T-cell (primary cell): ENCODE measurements around the gene POU2AF1. TPM values are rescaled to one million over a fixed set of nuclear protein-coding genes. Genes with fewer than 3 reads are reported as not detected.

Experiments used
- ATAC-seq, 4 experiments: fragments of 200-7000 bp in 3 of 4; fragments of 150-1000 bp in 1 of 4; cut with Tn5 transposase; replicated peaks in 1 of 4; 1 replicate in 3 of 4; 2 replicates in 1 of 4; pipeline ENCODE4 v1.10.0; 2021; ENCODE audit warnings: moderate library complexity in 3 of 4, mild to moderate bottlenecking in 2 of 4, moderate number of reproducible peaks in 1 of 4
- CTCF ChIA-PET, 2 donors: fragments of 300-600 bp; sonication (Branson Sonifier 250); formaldehyde crosslinking; loops; one replicate each; lab custom pipeline; 2022; ENCODE audit warnings: antibody characterized with exemption in 2 of 2; lab: Charles Lee
- POLR2A ChIA-PET, 2 donors: fragments of 300-600 bp; sonication (Branson Sonifier 250); formaldehyde crosslinking; loops; one replicate each; lab custom pipeline; 2022; ENCODE audit warnings: antibody characterized with exemption in 2 of 2; lab: Charles Lee
- DNase-seq, 35 experiments: peaks; one replicate each; pipeline versions ENCODE4 v3.0.0 to v3.0.0-alpha.2; 2013 to 2023
- H3K27ac ChIP-seq: one replicate; pipeline ENCODE4 v1.5.1; 2013; ENCODE audit warnings: low read length
- H3K27me3 ChIP-seq, 2 experiments: replicated peaks in 1 of 2; 1 replicate in 1 of 2; 2 replicates in 1 of 2; pipeline versions ENCODE4 v1.6.1 to v1.7.0; 2013; ENCODE audit warnings: low read length in 1 of 2, mixed read lengths in 1 of 2; ENCODE audit not compliant: control insufficient read depth in 2 of 2, insufficient read depth in 2 of 2; ENCODE audit errors: extremely low read depth in 1 of 2
- H3K36me3 ChIP-seq, 2 donors: 1 replicate in 1 of 2; 2 replicates in 1 of 2; pipeline versions ENCODE4 v1.6.1 to v1.7.0; 2013; ENCODE audit warnings: low read length in 1 of 2; ENCODE audit not compliant: control insufficient read depth in 2 of 2, insufficient read depth in 1 of 2; ENCODE audit errors: extremely low read depth in 1 of 2
- H3K4me1 ChIP-seq, 2 experiments: 1 replicate in 1 of 2; 2 replicates in 1 of 2; pipeline versions ENCODE4 v1.6.1 to v1.7.0; 2013; ENCODE audit warnings: low read length in 2 of 2, mixed read lengths in 1 of 2; ENCODE audit not compliant: insufficient read depth in 2 of 2, control insufficient read depth in 1 of 2; ENCODE audit errors: extremely low read depth in 1 of 2
- H3K4me3 ChIP-seq, 2 donors: 1 replicate in 1 of 2; 2 replicates in 1 of 2; pipeline versions ENCODE4 v1.5.1 to v1.7.0; 2013; ENCODE audit warnings: mild to moderate bottlenecking in 2 of 2, low read length in 1 of 2, moderate library complexity in 1 of 2; ENCODE audit not compliant: control insufficient read depth in 1 of 2; ENCODE audit errors: extremely low read depth in 1 of 2
- H3K9me3 ChIP-seq: 2 replicates; pipeline ENCODE4 v1.7.0; 2013
- H3K27ac Mint-ChIP-seq, 2 donors: one replicate each; pipeline ENCODE4 v1.8.0; 2020 to 2021; ENCODE audit warnings: mild to moderate bottlenecking in 2 of 2, mixed read lengths in 2 of 2
- H3K27me3 Mint-ChIP-seq, 2 donors: one replicate each; pipeline ENCODE4 v1.8.0; 2021 to 2022; ENCODE audit warnings: mixed read lengths in 2 of 2
- H3K36me3 Mint-ChIP-seq: one replicate; pipeline ENCODE4 v1.8.0; 2021; ENCODE audit warnings: mixed read lengths
- H3K4me1 Mint-ChIP-seq, 3 donors: one replicate each; pipeline ENCODE4 v1.8.0; 2020 to 2022; ENCODE audit warnings: mixed read lengths in 3 of 3, mild to moderate bottlenecking in 1 of 3
- H3K4me3 Mint-ChIP-seq, 3 donors: one replicate each; pipeline ENCODE4 v1.8.0; 2020 to 2022; ENCODE audit warnings: mild to moderate bottlenecking in 3 of 3, mixed read lengths in 3 of 3, moderate library complexity in 3 of 3
- H3K9me3 Mint-ChIP-seq, 3 donors: one replicate each; pipeline ENCODE4 v1.8.0; 2020 to 2022; ENCODE audit warnings: mixed read lengths in 3 of 3
- WGBS: methylation state at CpG from one replicate; pipeline ENCODE4 v1.1.5; 2013; ENCODE audit warnings: missing lambda C conversion rate; ENCODE audit not compliant: insufficient coverage; 5-methylcytosine and 5-hydroxymethylcytosine counted together
- total RNA-seq, 35 experiments: library from RNA in 6 of 35; stranded (reverse) in 6 of 35; fragments of 120-200 nt in 1 of 35; gene quantifications; one replicate each; pipeline versions ENCODE4 v1.2.1 to v1.2.4 and lab custom pipeline; 2013 to 2026

Gene POU2AF1
- total RNA-seq, 5 donors from 2014 or later (not counting 1 experiment from before 2014, with no cell fraction given) = 3.4 to 9.3 (median 4.3) TPM

DNA sequence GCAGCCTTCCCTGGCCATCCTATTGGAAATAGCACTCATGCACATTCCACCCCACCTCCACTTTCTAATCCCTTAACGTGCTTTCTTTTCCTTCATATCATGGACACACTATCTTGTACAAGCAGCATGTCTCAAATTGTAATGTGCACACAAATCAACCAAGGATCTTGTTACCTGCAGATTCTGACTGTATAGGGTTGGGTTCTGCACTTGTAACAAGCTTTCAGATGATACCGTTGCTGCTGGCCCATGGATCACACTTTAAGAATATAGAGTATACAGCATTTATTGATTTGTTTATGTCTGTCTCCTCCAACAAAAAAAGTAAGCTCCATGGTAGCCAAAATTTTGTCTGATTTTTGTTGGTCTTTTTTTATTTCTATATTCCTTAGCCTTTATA lies 32.4 kb upstream of the POU2AF1 start:
- ChIA-PET CTCF (no interaction called here), POLR2A (interaction anchor here in 1 of 2 donors (0.6 kb wide), 1 partner anchor 217 kb away, joined by 3 read pairs; no protein-coding TSS in a partner anchor)

DNA sequence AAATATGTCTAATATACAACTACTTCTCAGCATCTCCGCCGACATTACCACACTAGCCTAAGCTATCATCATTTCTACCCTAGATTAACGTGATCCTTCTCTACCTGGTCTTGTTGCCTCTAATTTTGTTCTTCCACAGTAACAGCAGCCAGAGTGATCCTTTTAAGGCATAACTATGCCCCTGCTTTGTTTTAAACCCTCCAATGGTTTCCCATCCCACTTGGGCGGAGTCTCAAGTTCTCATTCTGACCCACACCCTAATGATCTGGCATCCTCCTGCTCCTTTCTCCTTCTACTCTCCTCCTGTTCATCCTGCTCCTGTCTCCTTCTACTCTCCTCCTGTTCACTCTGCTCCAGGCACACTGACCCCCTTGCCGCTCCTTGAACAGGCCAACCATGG lies 31.9 kb upstream of the POU2AF1 start:
- no peaks in the 10 kb centered on the region for H3K36me3 ChIP-seq
- no peak overlapping the region for H3K4me3 ChIP-seq
- no peak for DNase-seq
- peaks cover 8 to 20% of the 10 kb centered on the region in 2 experiments for H3K4me1 ChIP-seq
- H3K27ac ChIP-seq = no peak overlapping the region
- ATAC-seq = no peak
- H3K9me3 ChIP-seq = no peaks in the 10 kb centered on the region
- 89% methylated on average over 5 of the region's 5 CpGs for WGBS
- H3K4me3 Mint-ChIP-seq = no peak overlapping the region
- ChIA-PET POLR2A (no interaction called here), CTCF (no interaction called here)
- H3K27me3 ChIP-seq = peaks cover 0 to 5% of the 10 kb centered on the region in 2 experiments
- H3K36me3 Mint-ChIP-seq = no peaks in the 10 kb centered on the region
- H3K27ac Mint-ChIP-seq = no peak overlapping the region
- H3K4me1 Mint-ChIP-seq = peaks cover 17 to 25% (median 25%) of the 10 kb centered on the region in 3 donors
- peaks cover 0 to 6% (median 0%) of the 10 kb centered on the region in 3 donors for H3K9me3 Mint-ChIP-seq
- no peaks in the 10 kb centered on the region for H3K27me3 Mint-ChIP-seq

More for the DNA sequence above, 32.4 kb upstream of the POU2AF1 start:
- no peak overlapping the region for H3K27ac ChIP-seq
- Mint-ChIP-seq H3K9me3 (peaks cover 0 to 6% (median 0%) of the 10 kb centered on the region in 3 donors), H3K27ac (no peak overlapping the region), H3K4me1 (peaks cover 20 to 29% (median 26%) of the 10 kb centered on the region in 3 donors), H3K36me3 (no peaks in the 10 kb centered on the region), H3K27me3 (no peaks in the 10 kb centered on the region), H3K4me3 (no peak overlapping the region)
- H3K4me3 ChIP-seq = no peak overlapping the region
- DNase-seq (no peak), ATAC-seq (no peak)
- peaks cover 0 to 5% of the 10 kb centered on the region in 2 experiments for H3K27me3 ChIP-seq
- H3K36me3 ChIP-seq = no peaks in the 10 kb centered on the region
- WGBS = no CpG with 5 or more reads among the region's 2 CpGs
- H3K9me3 ChIP-seq = no peaks in the 10 kb centered on the region
- peaks cover 8 to 21% of the 10 kb centered on the region in 2 experiments for H3K4me1 ChIP-seq

DNA sequence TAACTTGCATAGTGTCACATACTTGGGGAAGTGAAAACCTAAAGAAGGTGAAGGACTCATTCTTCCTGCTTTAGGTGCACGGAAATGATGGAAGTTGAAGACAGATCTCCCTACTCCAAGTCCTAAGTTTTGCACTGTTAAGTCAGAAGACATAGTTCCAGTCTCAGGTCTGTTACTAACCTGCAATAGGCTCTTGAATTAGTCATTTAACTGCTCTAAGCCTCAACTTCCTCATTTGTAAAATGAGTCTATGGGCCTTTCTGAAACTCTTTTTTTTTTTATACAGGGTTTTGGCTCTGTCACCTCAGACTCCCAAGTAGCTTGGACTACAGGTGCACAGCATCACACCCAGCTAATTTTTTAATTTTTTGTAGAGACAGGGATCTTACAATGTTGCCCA lies 30.8 kb upstream of the POU2AF1 start:
- Histone ChIP-seq H3K36me3 (no peaks in the 10 kb centered on the region), H3K4me1 (peaks cover 8 to 14% of the 10 kb centered on the region in 2 experiments), H3K27me3 (peaks cover 0 to 5% of the 10 kb centered on the region in 2 experiments), H3K4me3 (no peak overlapping the region), H3K9me3 (no peaks in the 10 kb centered on the region), H3K27ac (no peak overlapping the region)
- WGBS = no CpG with 5 or more reads among the region's 1 CpG
- no peaks in the 10 kb centered on the region for H3K36me3 Mint-ChIP-seq
- no peak overlapping the region for H3K4me3 Mint-ChIP-seq
- H3K27ac Mint-ChIP-seq = no peak overlapping the region
- peaks cover 10 to 18% (median 15%) of the 10 kb centered on the region in 3 donors for H3K4me1 Mint-ChIP-seq
- no peak for DNase-seq
- ChIA-PET POLR2A (no interaction called here), CTCF (interaction anchor here in 1 of 2 donors (0.7 kb wide), 1 partner anchor 572 kb away, joined by 3 read pairs; no protein-coding TSS in a partner anchor)
- H3K27me3 Mint-ChIP-seq = no peaks in the 10 kb centered on the region
- peaks cover 0 to 6% (median 0%) of the 10 kb centered on the region in 3 donors for H3K9me3 Mint-ChIP-seq
- ATAC-seq = no peak

DNA sequence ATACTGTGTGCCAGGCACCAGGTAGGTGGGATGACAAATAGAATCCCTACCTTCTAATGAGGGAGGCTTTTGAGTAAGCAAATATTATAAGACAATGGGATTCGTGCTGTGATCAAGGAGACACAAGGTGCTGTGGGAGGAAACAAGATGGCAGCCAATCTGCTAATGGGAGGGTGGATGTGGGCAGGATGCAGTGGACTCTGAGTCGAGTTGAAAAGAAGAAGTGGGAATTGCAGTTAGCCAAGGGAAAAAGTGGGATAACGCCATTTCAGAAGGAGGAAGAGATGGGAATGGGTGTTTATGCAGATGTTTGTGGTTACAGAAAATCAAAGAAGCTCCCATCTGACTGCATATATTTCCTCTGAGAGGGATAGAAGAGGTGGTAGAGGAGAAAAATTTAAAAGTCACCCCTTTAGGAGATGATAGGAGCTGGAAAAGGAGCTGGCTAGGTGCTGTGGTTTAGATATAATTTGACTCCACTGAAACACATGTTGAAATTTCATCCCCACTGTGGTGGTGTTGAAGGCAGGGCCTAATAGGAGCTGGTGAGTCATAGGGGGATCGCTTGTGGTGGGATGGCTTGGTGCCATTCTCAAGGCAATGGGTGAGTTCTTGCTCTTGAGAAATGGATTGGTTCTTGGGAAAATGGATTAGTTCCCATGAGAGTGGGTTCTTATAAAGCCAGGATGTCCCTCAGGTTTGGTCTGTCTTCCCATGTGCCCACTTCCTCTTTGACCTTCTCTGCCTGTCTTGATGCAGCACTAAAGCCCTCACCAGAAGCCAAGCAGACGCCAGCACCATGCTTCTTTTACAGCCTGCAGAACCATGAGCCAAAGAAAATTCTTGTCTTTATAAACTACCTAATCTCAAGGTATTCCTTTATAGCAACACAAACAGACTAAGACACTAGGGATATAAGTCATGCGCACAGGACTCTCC lies 30.0 kb upstream of the POU2AF1 start:
- DNase-seq (no peak), ATAC-seq (no peak)
- POLR2A ChIA-PET = no interaction called here
- Histone ChIP-seq H3K36me3 (no peaks in the 10 kb centered on the region), H3K4me3 (no peak overlapping the region), H3K27me3 (peaks cover 0 to 5% of the 10 kb centered on the region in 2 experiments), H3K4me1 (peaks cover 0 to 6% of the 10 kb centered on the region in 2 experiments), H3K9me3 (no peaks in the 10 kb centered on the region), H3K27ac (no peak overlapping the region)
- no peak overlapping the region for H3K4me3 Mint-ChIP-seq
- peaks cover 0 to 6% (median 1%) of the 10 kb centered on the region in 3 donors for H3K9me3 Mint-ChIP-seq
- WGBS = 65% methylated on average over 4 of the region's 6 CpGs
- CTCF ChIA-PET = interaction anchor here in 1 of 2 donors (1.0 kb wide), 1 partner anchor 88 kb away, joined by 3 read pairs; no protein-coding TSS in a partner anchor
- no peaks in the 10 kb centered on the region for H3K36me3 Mint-ChIP-seq
- H3K4me1 Mint-ChIP-seq = peaks cover 2 to 10% (median 6%) of the 10 kb centered on the region in 3 donors
- no peak overlapping the region for H3K27ac Mint-ChIP-seq
- no peaks in the 10 kb centered on the region for H3K27me3 Mint-ChIP-seq

DNA sequence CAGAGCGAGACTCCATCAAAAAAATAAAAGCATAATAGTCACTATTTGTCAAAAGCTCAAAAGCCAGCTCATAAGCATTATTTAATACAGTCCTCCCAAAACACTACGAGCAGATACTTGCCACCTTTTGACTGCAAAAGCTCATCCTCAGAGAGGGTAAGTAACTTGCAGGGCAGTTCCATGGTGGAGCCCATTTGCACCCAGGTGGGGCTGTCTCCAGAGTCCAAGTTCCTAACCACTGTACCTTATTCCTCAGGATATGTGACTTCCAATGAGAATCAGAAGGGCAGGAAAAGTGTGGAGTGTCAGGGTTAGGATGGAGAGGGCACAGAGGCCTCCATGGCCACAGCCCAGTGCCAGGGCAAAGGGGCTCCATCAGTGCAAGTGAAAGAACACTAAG lies 28.6 kb upstream of the POU2AF1 start:
- H3K4me3 Mint-ChIP-seq = no peak overlapping the region

DNA sequence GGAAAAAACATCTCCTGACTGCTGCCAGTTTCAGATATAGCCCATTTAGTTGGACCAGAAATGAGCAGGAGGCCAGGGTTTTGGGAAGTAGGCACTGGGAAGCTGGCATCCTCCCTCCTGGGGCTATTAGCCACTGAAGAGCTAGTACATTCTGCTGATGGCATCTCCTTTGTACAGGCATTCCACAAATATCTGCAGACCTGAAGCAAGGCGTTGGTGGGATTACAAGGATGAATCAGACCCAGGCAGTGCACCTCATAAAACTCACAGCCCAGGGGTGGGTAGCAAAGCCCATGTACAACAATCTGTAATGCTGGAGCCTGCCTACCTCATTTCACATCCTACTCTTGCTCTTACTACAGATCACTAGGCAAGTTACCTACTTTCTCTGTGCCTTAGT lies 27.5 kb upstream of the POU2AF1 start:
- Histone ChIP-seq H3K9me3 (no peaks in the 10 kb centered on the region), H3K4me3 (no peak overlapping the region), H3K4me1 (no peaks in the 10 kb centered on the region), H3K27me3 (peaks cover 0 to 5% of the 10 kb centered on the region in 2 experiments), H3K27ac (no peak overlapping the region), H3K36me3 (no peaks in the 10 kb centered on the region)
- DNase-seq (no peak), ATAC-seq (no peak)
- CTCF ChIA-PET = no interaction called here
- POLR2A ChIA-PET = no interaction called here
- Mint-ChIP-seq H3K27me3 (no peaks in the 10 kb centered on the region), H3K27ac (no peak overlapping the region), H3K4me1 (no peaks in the 10 kb centered on the region), H3K36me3 (no peaks in the 10 kb centered on the region), H3K4me3 (no peak overlapping the region), H3K9me3 (peaks cover 0 to 6% (median 5%) of the 10 kb centered on the region in 3 donors)
- WGBS = no CpG with 5 or more reads among the region's 1 CpG

More for the DNA sequence above, 28.6 kb upstream of the POU2AF1 start:
- peaks cover 0 to 5% of the 10 kb centered on the region in 2 experiments for H3K27me3 ChIP-seq
- H3K36me3 ChIP-seq = no peaks in the 10 kb centered on the region
- WGBS = 80% methylated on average over 1 of the region's 2 CpGs
- no peak overlapping the region for H3K27ac ChIP-seq
- H3K9me3 Mint-ChIP-seq = peaks cover 0 to 6% (median 5%) of the 10 kb centered on the region in 3 donors
- no peak for DNase-seq
- CTCF ChIA-PET = interaction anchor here in 1 of 2 donors (0.5 to 0.8 kb wide), 2 partner anchors 125 to 162 kb away, joined by 3 to 4 read pairs; partner anchors contain the start of gene POU2AF2
- H3K27me3 Mint-ChIP-seq = no peaks in the 10 kb centered on the region
- no peak for ATAC-seq
- no peaks in the 10 kb centered on the region for H3K9me3 ChIP-seq
- no peaks in the 10 kb centered on the region for H3K36me3 Mint-ChIP-seq
- no peak overlapping the region for H3K27ac Mint-ChIP-seq
- peaks cover 0 to 2% (median 0%) of the 10 kb centered on the region in 3 donors for H3K4me1 Mint-ChIP-seq
- POLR2A ChIA-PET = no interaction called here
- H3K4me1 ChIP-seq = no peaks in the 10 kb centered on the region
- no peak overlapping the region for H3K4me3 ChIP-seq
